ENCODE measurements around the gene MAPKAP1.

- no peak for TF ChIP-seq CTCF (IDR thresholded peaks at IDR 0.05)
- no peak for TF ChIP-seq POLR2A (IDR thresholded peaks at IDR 0.05)
- no peak for TF ChIP-seq EP300 (IDR thresholded peaks at IDR 0.05)
These were observed 276.6 kb downstream of the MAPKAP1 start for GRCh38 chr9:125430161-125431011.

Measured in gastroesophageal sphincter (tissue), 3 donors.